OCI-LY3 (cell line): ENCODE results near the gene DQX1.
A peak's percentile ranks its signal among the peaks of the same experiment; 100 is the strongest.

Experiments
- H2AFZ ChIP-seq: fragments of 200-600, 300-600 bp; shearing (Covaris generic); 2 replicates; pipeline ENCODE4 v1.6.0; 2014; ENCODE audit warnings: antibody characterized with exemption, low read depth, low read length
- H3K27ac ChIP-seq: fragments of 200-600, 300-600 bp; sonication (generic); 2 replicates; pipeline ENCODE4 v1.5.1; 2014; ENCODE audit warnings: mild to moderate bottlenecking, low read length, moderate library complexity, mixed read lengths
- H3K27me3 ChIP-seq: fragments of 200-600, 300-600 bp; sonication (generic); 2 replicates; pipeline ENCODE4 v1.6.1; 2014; ENCODE audit warnings: low read depth, low read length, mixed read lengths
- H3K36me3 ChIP-seq: fragments of 200-600, 300-600 bp; sonication (generic); replicated peaks from 2 replicates; pipeline ENCODE3; 2014; ENCODE audit warnings: low read depth, low read length, mixed read lengths
- H3K4me1 ChIP-seq: fragments of 300-600, 200-600 bp; sonication (generic); 2 replicates; pipeline ENCODE4 v1.6.1; 2014; ENCODE audit warnings: low read length, mixed read lengths
- H3K4me2 ChIP-seq: fragments of 200-600, 300-600 bp; sonication (generic); 2 replicates; pipeline ENCODE4 v1.6.1; 2014; ENCODE audit warnings: low read length, mixed read lengths
- H3K4me3 ChIP-seq: fragments of 300-600, 200-600 bp; sonication (generic); 2 replicates; pipeline ENCODE4 v1.5.1; 2014; ENCODE audit warnings: antibody characterized with exemption, mild to moderate bottlenecking, low read length, moderate library complexity
- H3K79me2 ChIP-seq: fragments of 300-600, 200-600 bp; shearing (Covaris generic); 2 replicates; pipeline ENCODE4 v1.6.1; 2014; ENCODE audit warnings: mild to moderate bottlenecking, low read length, mixed read lengths
- H3K9ac ChIP-seq: fragments of 300-600, 200-600 bp; shearing (Covaris generic); 2 replicates; pipeline ENCODE4 v1.6.0; 2014; ENCODE audit warnings: mild to moderate bottlenecking, low read length, moderate library complexity
- H3K9me3 ChIP-seq: fragments of 200-600, 300-600 bp; shearing (Covaris generic); 2 replicates; pipeline ENCODE4 v1.6.1; 2014; ENCODE audit warnings: low read length, mixed read lengths; ENCODE audit not compliant: insufficient read depth
- H4K20me1 ChIP-seq: fragments of 200-600, 300-600 bp; sonication (generic); 2 replicates; pipeline ENCODE4 v1.6.1; 2016; ENCODE audit warnings: low read length, mixed read lengths; ENCODE audit not compliant: insufficient read depth
- EZH2phosphoT487 ChIP-seq: fragments of 200-600 bp; shearing (Covaris generic); IDR thresholded peaks from 2 replicates; pipeline ENCODE4 v1.6.1; 2018; ENCODE audit warnings: antibody characterized with exemption, mixed run types, low read depth
- TF ChIP-seq, protein P1 (sequence below): fragments of 200-600, 300-600 bp; sonication (generic); IDR thresholded peaks from 2 replicates; pipeline ENCODE4 v1.5.1; 2014; ENCODE audit warnings: antibody characterized with exemption, low read length, low read depth

The DQX1 gene

GRCh38 chr2:74546004-74546403 is 20.0 kb upstream of the DQX1 start:
- H3K79me2 ChIP-seq = no peaks in the 10 kb centered on the region
- no peak overlapping the region for H3K9ac ChIP-seq
- H3K27me3 ChIP-seq = no peaks in the 10 kb centered on the region
- H2AFZ ChIP-seq = no peak overlapping the region
- no peaks in the 10 kb centered on the region for H3K36me3 ChIP-seq
- H4K20me1 ChIP-seq = no peaks in the 10 kb centered on the region
- TF ChIP-seq, protein P1, sequence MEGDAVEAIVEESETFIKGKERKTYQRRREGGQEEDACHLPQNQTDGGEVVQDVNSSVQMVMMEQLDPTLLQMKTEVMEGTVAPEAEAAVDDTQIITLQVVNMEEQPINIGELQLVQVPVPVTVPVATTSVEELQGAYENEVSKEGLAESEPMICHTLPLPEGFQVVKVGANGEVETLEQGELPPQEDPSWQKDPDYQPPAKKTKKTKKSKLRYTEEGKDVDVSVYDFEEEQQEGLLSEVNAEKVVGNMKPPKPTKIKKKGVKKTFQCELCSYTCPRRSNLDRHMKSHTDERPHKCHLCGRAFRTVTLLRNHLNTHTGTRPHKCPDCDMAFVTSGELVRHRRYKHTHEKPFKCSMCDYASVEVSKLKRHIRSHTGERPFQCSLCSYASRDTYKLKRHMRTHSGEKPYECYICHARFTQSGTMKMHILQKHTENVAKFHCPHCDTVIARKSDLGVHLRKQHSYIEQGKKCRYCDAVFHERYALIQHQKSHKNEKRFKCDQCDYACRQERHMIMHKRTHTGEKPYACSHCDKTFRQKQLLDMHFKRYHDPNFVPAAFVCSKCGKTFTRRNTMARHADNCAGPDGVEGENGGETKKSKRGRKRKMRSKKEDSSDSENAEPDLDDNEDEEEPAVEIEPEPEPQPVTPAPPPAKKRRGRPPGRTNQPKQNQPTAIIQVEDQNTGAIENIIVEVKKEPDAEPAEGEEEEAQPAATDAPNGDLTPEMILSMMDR = no peak
- TF ChIP-seq EZH2phosphoT487 = no peak
- H3K4me1 ChIP-seq = no peaks in the 10 kb centered on the region
- H3K4me3 ChIP-seq = no peak overlapping the region
- no peak overlapping the region for H3K27ac ChIP-seq
- H3K9me3 ChIP-seq = no peaks in the 10 kb centered on the region
- H3K4me2 ChIP-seq = no peak overlapping the region

DNA sequence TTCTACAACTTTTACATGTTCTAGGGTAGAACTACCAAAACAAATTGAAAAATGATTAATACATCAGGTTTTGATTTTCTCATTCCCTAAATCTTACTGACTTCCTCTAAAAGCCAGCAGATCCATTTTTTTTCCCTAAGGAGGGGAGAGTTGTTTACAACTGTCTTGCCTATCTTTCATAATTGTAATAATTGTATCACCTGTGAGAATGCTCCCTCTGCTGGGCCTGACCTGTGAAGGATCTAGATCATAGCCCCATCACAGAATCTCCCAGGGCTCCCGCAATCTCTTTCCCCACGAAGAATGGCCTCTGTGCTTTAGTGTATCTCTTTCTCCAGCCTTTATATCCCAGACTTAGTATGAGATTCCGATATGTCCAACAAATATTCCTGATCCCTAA is 18.6 kb upstream of the DQX1 start:
- H3K9me3 ChIP-seq = no peaks in the 10 kb centered on the region
- no peak overlapping the region for H3K4me2 ChIP-seq
- peaks cover under 1% of the 10 kb centered on the region for H3K4me1 ChIP-seq
- H3K36me3 ChIP-seq = no peaks in the 10 kb centered on the region
- H3K27me3 ChIP-seq = no peaks in the 10 kb centered on the region
- TF ChIP-seq, protein P1 = peak; percentile 40
- TF ChIP-seq EZH2phosphoT487 = no peak
- H2AFZ ChIP-seq = no peak overlapping the region
- no peaks in the 10 kb centered on the region for H4K20me1 ChIP-seq
- no peak overlapping the region for H3K9ac ChIP-seq
- no peaks in the 10 kb centered on the region for H3K79me2 ChIP-seq
- H3K4me3 ChIP-seq = no peak overlapping the region
- no peak overlapping the region for H3K27ac ChIP-seq

DNA sequence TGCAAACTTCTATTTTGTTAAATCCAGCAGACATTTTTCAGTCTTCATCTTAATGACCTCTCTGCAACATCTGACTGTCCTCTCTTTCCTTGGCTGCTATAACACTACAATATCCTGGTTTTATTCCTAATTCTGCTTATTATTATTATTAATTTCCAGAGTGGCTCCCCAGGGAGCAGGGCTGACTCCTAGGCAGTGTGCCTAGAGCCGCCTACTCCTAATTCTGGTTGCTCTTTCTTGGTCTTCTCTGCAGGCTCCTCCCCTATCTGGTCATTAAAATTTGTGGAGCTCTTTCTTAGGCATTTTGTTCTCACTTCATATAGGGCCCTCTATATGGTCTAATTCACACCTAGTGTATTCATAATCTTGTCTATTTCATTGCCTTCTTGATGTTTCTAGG is 16.9 kb upstream of the DQX1 start:
- no peak for TF ChIP-seq EZH2phosphoT487
- TF ChIP-seq, protein P1 = no peak
- Histone ChIP-seq H3K36me3 (no peaks in the 10 kb centered on the region), H3K4me2 (no peak overlapping the region), H3K79me2 (no peaks in the 10 kb centered on the region), H3K4me3 (no peak overlapping the region), H3K4me1 (peaks cover 14% of the 10 kb centered on the region), H3K9ac (no peak overlapping the region), H2AFZ (no peak overlapping the region), H4K20me1 (no peaks in the 10 kb centered on the region), H3K27ac (no peak overlapping the region), H3K27me3 (no peaks in the 10 kb centered on the region), H3K9me3 (no peaks in the 10 kb centered on the region)

DNA sequence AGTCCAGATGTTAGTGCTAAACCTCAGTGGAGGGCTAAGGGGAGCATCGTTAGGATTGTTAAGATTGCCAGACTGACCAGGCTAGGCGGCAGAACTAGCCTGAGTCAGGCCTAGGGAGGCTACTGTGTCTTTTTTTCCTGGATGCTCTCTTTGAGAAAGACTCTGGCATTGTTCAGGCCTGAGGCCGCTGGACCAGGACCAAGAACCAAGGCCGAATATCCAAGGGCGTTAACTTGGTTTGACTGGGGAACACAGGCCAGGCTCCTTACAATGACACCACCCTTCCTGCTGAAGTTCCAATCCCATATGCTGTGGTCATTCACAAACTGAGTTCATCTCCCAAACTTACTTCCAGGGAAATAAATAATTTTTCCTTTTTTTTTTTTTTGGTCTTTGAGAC is 14.3 kb upstream of the DQX1 start:
- Histone ChIP-seq H3K4me3 (no peak overlapping the region), H3K9ac (no peak overlapping the region), H3K4me2 (no peak overlapping the region), H3K4me1 (peaks cover 14% of the 10 kb centered on the region), H3K27me3 (peaks cover 6% of the 10 kb centered on the region; the same call in 1 of the 2 replicates), H4K20me1 (no peaks in the 10 kb centered on the region), H2AFZ (no peak overlapping the region), H3K27ac (no peak overlapping the region), H3K79me2 (no peaks in the 10 kb centered on the region), H3K36me3 (no peaks in the 10 kb centered on the region), H3K9me3 (no peaks in the 10 kb centered on the region)
- no peak for TF ChIP-seq EZH2phosphoT487
- TF ChIP-seq, protein P1 = no peak
